ENCODE measurements around the gene FSIP1.

FSIP1 gene

GRCh38 chr15:39638041-39638440 is 144.6 kb downstream of the FSIP1 start:
- no peak for TF ChIP-seq ZNF274 (IDR thresholded peaks at IDR 0.05; ENCODE audit: low read depth, low read length)
- H3K4me3 ChIP-seq (ENCODE audit: low read length): no peak overlapping the region

- no peak overlapping the region for H3K4me3 ChIP-seq (ENCODE audit: low read length)
- TF ChIP-seq ZNF274 (IDR thresholded peaks at IDR 0.05; ENCODE audit: low read depth, low read length): no peak
These were observed 151.3 kb downstream of the FSIP1 start for GRCh38 chr15:39631357-39631756.

- no peak overlapping the region for H3K4me3 ChIP-seq (ENCODE audit: low read length)
- no peak for TF ChIP-seq ZNF274 (IDR thresholded peaks at IDR 0.05; ENCODE audit: low read depth, low read length)
These were observed 152.7 kb downstream of the FSIP1 start for GRCh38 chr15:39629906-39630305.

- no peak for TF ChIP-seq ZNF274 (IDR thresholded peaks at IDR 0.05; ENCODE audit: low read depth, low read length)
- no peak overlapping the region for H3K4me3 ChIP-seq (ENCODE audit: low read length)
These were observed 153.3 kb downstream of the FSIP1 start for GRCh38 chr15:39629371-39629770.

- H3K4me3 ChIP-seq (ENCODE audit: low read length): no peak overlapping the region
These were observed 153.9 kb downstream of the FSIP1 start for GRCh38 chr15:39628546-39629257.

GRCh38 chr15:39628144-39628508 is 154.5 kb downstream of the FSIP1 start:
- no peak for TF ChIP-seq ZNF274 (IDR thresholded peaks at IDR 0.05; ENCODE audit: low read depth, low read length)
- no peak overlapping the region for H3K4me3 ChIP-seq (ENCODE audit: low read length)

More at GRCh38 chr15:39628546-39629257, 153.9 kb downstream of the FSIP1 start:
- no peak for TF ChIP-seq ZNF274 (IDR thresholded peaks at IDR 0.05; ENCODE audit: low read depth, low read length)

- no peak overlapping the region for H3K4me3 ChIP-seq (ENCODE audit: low read length)
- TF ChIP-seq ZNF274 (IDR thresholded peaks at IDR 0.05; ENCODE audit: low read depth, low read length): no peak
These were observed 155.0 kb downstream of the FSIP1 start for GRCh38 chr15:39627451-39628143.

- no peak for TF ChIP-seq ZNF274 (IDR thresholded peaks at IDR 0.05; ENCODE audit: low read depth, low read length)
- H3K4me3 ChIP-seq (ENCODE audit: low read length): no peak overlapping the region
These were observed 156.8 kb downstream of the FSIP1 start for GRCh38 chr15:39625856-39626255.

GRCh38 chr15:39625451-39625850 is 157.2 kb downstream of the FSIP1 start:
- no peak overlapping the region for H3K4me3 ChIP-seq (ENCODE audit: low read length)
- TF ChIP-seq ZNF274 (IDR thresholded peaks at IDR 0.05; ENCODE audit: low read depth, low read length): no peak

- no peak overlapping the region for H3K4me3 ChIP-seq (ENCODE audit: low read length)
- TF ChIP-seq ZNF274 (IDR thresholded peaks at IDR 0.05; ENCODE audit: low read depth, low read length): no peak
These were observed 157.8 kb downstream of the FSIP1 start for GRCh38 chr15:39624806-39625205.

- no peak for TF ChIP-seq ZNF274 (IDR thresholded peaks at IDR 0.05; ENCODE audit: low read depth, low read length)
- H3K4me3 ChIP-seq (ENCODE audit: low read length): peak overlapping the region; percentile 21; the same call in 1 of the 2 replicates
These were observed 159.1 kb downstream of the FSIP1 start for GRCh38 chr15:39623529-39623931.

GRCh38 chr15:39622660-39623516 is 159.8 kb downstream of the FSIP1 start:
- H3K4me3 ChIP-seq (ENCODE audit: low read length): no peak overlapping the region

GRCh38 chr15:39621976-39622375 is 160.7 kb downstream of the FSIP1 start:
- TF ChIP-seq ZNF274 (IDR thresholded peaks at IDR 0.05; ENCODE audit: low read depth, low read length): no peak

More at GRCh38 chr15:39622660-39623516, 159.8 kb downstream of the FSIP1 start:
- TF ChIP-seq ZNF274 (IDR thresholded peaks at IDR 0.05; ENCODE audit: low read depth, low read length): no peak

GRCh38 chr15:39621210-39621609 is 161.4 kb downstream of the FSIP1 start:
- no peak for TF ChIP-seq ZNF274 (IDR thresholded peaks at IDR 0.05; ENCODE audit: low read depth, low read length)
- H3K4me3 ChIP-seq (ENCODE audit: low read length): no peak overlapping the region

More at GRCh38 chr15:39621976-39622375, 160.7 kb downstream of the FSIP1 start:
- no peak overlapping the region for H3K4me3 ChIP-seq (ENCODE audit: low read length)

All from GM08714 (cell line).